H9 (cell line): ENCODE data around the gene LILRA5. TPM values are rescaled to one million over a fixed set of nuclear protein-coding genes. Genes with fewer than 3 reads are reported as not detected.

Source experiments
- DNase-seq: peaks from one replicate; pipeline ENCODE4 v3.0.0-alpha.2; 2017
- H2AFZ ChIP-seq: one replicate; pipeline ENCODE4 v1.6.1; 2013; ENCODE audit warnings: mild to moderate bottlenecking, low read length, control low read depth, moderate library complexity
- H2AK5ac ChIP-seq: 2 replicates; pipeline ENCODE4 v1.6.1; 2013; ENCODE audit warnings: low read length, control low read depth, mixed read lengths; ENCODE audit not compliant: insufficient read length
- H2BK120ac ChIP-seq: one replicate; pipeline ENCODE4 v1.6.1; 2013; ENCODE audit warnings: low read depth, mild to moderate bottlenecking, low read length, control low read depth, inconsistent platforms; ENCODE audit not compliant: poor library complexity, severe bottlenecking
- H2BK12ac ChIP-seq: 2 replicates; pipeline ENCODE4 v1.6.1; 2013; ENCODE audit warnings: low read length, control low read depth, mixed read lengths, low read depth; ENCODE audit not compliant: insufficient read length
- H2BK15ac ChIP-seq: 2 replicates; pipeline ENCODE4 v1.6.1; 2013; ENCODE audit warnings: low read depth, low read length, control low read depth
- H2BK20ac ChIP-seq: one replicate; pipeline ENCODE4 v1.6.1; 2013; ENCODE audit warnings: low read depth, mild to moderate bottlenecking, low read length, control low read depth, inconsistent platforms; ENCODE audit not compliant: poor library complexity, severe bottlenecking
- H2BK5ac ChIP-seq: 2 replicates; pipeline ENCODE4 v1.6.1; 2013; ENCODE audit warnings: low read length, control low read depth, mixed read lengths; ENCODE audit not compliant: insufficient read length
- H3K14ac ChIP-seq: 2 replicates; pipeline ENCODE4 v1.6.1; 2013; ENCODE audit warnings: low read length, control low read depth; ENCODE audit not compliant: insufficient read depth
- H3K18ac ChIP-seq: 2 replicates; pipeline ENCODE4 v1.6.1; 2013; ENCODE audit warnings: low read depth, mild to moderate bottlenecking, mixed read lengths, low read length, control low read depth; ENCODE audit not compliant: insufficient read length
- H3K23ac ChIP-seq: 2 replicates; pipeline ENCODE4 v1.6.1; 2013; ENCODE audit warnings: low read length, control low read depth, mixed read lengths, low read depth; ENCODE audit not compliant: insufficient read length
- H3K23me2 ChIP-seq: 2 replicates; pipeline ENCODE4 v1.6.1; 2013; ENCODE audit warnings: low read depth, mild to moderate bottlenecking, mixed read lengths, low read length, control low read depth; ENCODE audit not compliant: insufficient read length, poor library complexity, severe bottlenecking
- H3K27ac ChIP-seq: 2 replicates; pipeline ENCODE4 v1.5.1; 2013; ENCODE audit warnings: low read length, control low read depth, mixed read lengths, low read depth; ENCODE audit not compliant: insufficient read length
- H3K27me3 ChIP-seq: 2 replicates; pipeline ENCODE4 v1.6.1; 2013; ENCODE audit warnings: low read length, control low read depth, inconsistent platforms; ENCODE audit not compliant: insufficient read depth
- H3K4ac ChIP-seq: 2 replicates; pipeline ENCODE4 v1.6.1; 2013; ENCODE audit warnings: low read depth, mild to moderate bottlenecking, control low read depth, inconsistent platforms, low read length, moderate library complexity
- H3K4me1 ChIP-seq: 2 replicates; pipeline ENCODE4 v1.6.1; 2013; ENCODE audit warnings: low read length, control low read depth, inconsistent platforms; ENCODE audit not compliant: insufficient read depth
- H3K4me2 ChIP-seq: 2 replicates; pipeline ENCODE4 v1.6.1; 2013; ENCODE audit warnings: low read length, control low read depth, mixed read lengths; ENCODE audit not compliant: insufficient read length, insufficient read depth
- H3K56ac ChIP-seq: 2 replicates; pipeline ENCODE4 v1.6.1; 2013; ENCODE audit warnings: low read depth, mild to moderate bottlenecking, mixed read lengths, low read length, control low read depth; ENCODE audit not compliant: insufficient read length
- H3K79me1 ChIP-seq: 2 replicates; pipeline ENCODE4 v1.6.1; 2013; ENCODE audit warnings: low read depth, mild to moderate bottlenecking, moderate library complexity, low read length, control low read depth, inconsistent platforms; ENCODE audit not compliant: insufficient read depth, poor library complexity, severe bottlenecking
- H3K79me2 ChIP-seq: 2 replicates; pipeline ENCODE4 v1.6.1; 2013; ENCODE audit warnings: low read length, control low read depth, inconsistent platforms; ENCODE audit not compliant: insufficient read depth
- H3K9ac ChIP-seq: 2 replicates; pipeline ENCODE4 v1.6.1; 2013; ENCODE audit warnings: low read length, control low read depth, mixed read lengths; ENCODE audit not compliant: insufficient read length; ENCODE audit errors: extremely low read depth
- H3K9me3 ChIP-seq: one replicate; pipeline ENCODE4 v1.6.1; 2013; ENCODE audit warnings: low read depth, low read length, inconsistent platforms; ENCODE audit not compliant: control insufficient read depth
- H3T11ph ChIP-seq: one replicate; pipeline ENCODE4 v1.6.1; 2013; ENCODE audit warnings: mild to moderate bottlenecking, low read length, control low read depth, inconsistent platforms
- H4K20me1 ChIP-seq: one replicate; pipeline ENCODE4 v1.6.1; 2013; ENCODE audit not compliant: control insufficient read depth, insufficient read length, insufficient read depth
- H4K5ac ChIP-seq: 2 replicates; pipeline ENCODE4 v1.6.1; 2013; ENCODE audit warnings: low read depth, mild to moderate bottlenecking, mixed read lengths, low read length, control low read depth; ENCODE audit not compliant: insufficient read length
- H4K8ac ChIP-seq: replicated peaks from 2 replicates; pipeline ENCODE4 v1.6.1; 2013; ENCODE audit warnings: low read length, control low read depth, mixed read lengths, low read depth; ENCODE audit not compliant: insufficient read length
- H4K91ac ChIP-seq: 2 replicates; pipeline ENCODE4 v1.6.1; 2013; ENCODE audit warnings: low read depth, mild to moderate bottlenecking, moderate library complexity, mixed read lengths, low read length, control low read depth; ENCODE audit not compliant: insufficient read length
- H3K27ac Mint-ChIP-seq, 3 experiments: 2 replicates in 2 of 3; 3 replicates in 1 of 3; pipeline ENCODE4 v1.8.0; 2020 to 2021; ENCODE audit warnings: mixed read lengths in 3 of 3, mild to moderate bottlenecking in 1 of 3, moderate library complexity in 1 of 3
- H3K27me3 Mint-ChIP-seq: 2 replicates; pipeline ENCODE4 v1.8.0; 2021; ENCODE audit warnings: low read depth, mild to moderate bottlenecking, moderate library complexity, mixed read lengths
- H3K36me3 Mint-ChIP-seq, 3 experiments: 2 replicates in 2 of 3; 3 replicates in 1 of 3; pipeline ENCODE4 v1.8.0; 2020 to 2021; ENCODE audit warnings: low read depth in 3 of 3, mixed read lengths in 3 of 3; ENCODE audit not compliant: insufficient read depth in 1 of 3
- H3K4me1 Mint-ChIP-seq, 2 experiments: 2 replicates each; pipeline ENCODE4 v1.8.0; 2020; ENCODE audit warnings: mixed read lengths in 2 of 2
- H3K4me3 Mint-ChIP-seq, 2 experiments: 2 replicates in 1 of 2; 3 replicates in 1 of 2; pipeline ENCODE4 v1.8.0; 2020 to 2021; ENCODE audit warnings: mild to moderate bottlenecking in 2 of 2, mixed read lengths in 2 of 2, moderate library complexity in 1 of 2
- H3K9me3 Mint-ChIP-seq, 2 experiments: 2 replicates in 1 of 2; 3 replicates in 1 of 2; pipeline ENCODE4 v1.8.0; 2020; ENCODE audit warnings: mild to moderate bottlenecking in 2 of 2, mixed read lengths in 2 of 2, moderate library complexity in 1 of 2
- WGBS: extraction: QIAGEN DNeasy Blood & Tissue Kit; methylation state at CpG from one replicate; pipeline ENCODE4 v1.1.7; 2013; ENCODE audit warnings: missing lambda C conversion rate, low lambda C conversion rate, mixed read lengths; ENCODE audit not compliant: insufficient read length; ENCODE audit errors: extremely low coverage; 5-methylcytosine and 5-hydroxymethylcytosine counted together
- total RNA-seq: library from RNA; stranded (reverse); gene quantifications from 2 replicates; pipeline ENCODE4 v1.2.1, GENCODE V29; 2021
- TF ChIP-seq, protein P1 (sequence below): fragments of 200-600 bp; sonication (generic); conservative IDR thresholded peaks from 3 replicates; pipeline ENCODE4 v1.8.0; 2021; ENCODE audit warnings: antibody characterized with exemption, mild to moderate bottlenecking

The LILRA5 gene
- total RNA-seq, 1 experiment from 2014 or later: not detected

DNA sequence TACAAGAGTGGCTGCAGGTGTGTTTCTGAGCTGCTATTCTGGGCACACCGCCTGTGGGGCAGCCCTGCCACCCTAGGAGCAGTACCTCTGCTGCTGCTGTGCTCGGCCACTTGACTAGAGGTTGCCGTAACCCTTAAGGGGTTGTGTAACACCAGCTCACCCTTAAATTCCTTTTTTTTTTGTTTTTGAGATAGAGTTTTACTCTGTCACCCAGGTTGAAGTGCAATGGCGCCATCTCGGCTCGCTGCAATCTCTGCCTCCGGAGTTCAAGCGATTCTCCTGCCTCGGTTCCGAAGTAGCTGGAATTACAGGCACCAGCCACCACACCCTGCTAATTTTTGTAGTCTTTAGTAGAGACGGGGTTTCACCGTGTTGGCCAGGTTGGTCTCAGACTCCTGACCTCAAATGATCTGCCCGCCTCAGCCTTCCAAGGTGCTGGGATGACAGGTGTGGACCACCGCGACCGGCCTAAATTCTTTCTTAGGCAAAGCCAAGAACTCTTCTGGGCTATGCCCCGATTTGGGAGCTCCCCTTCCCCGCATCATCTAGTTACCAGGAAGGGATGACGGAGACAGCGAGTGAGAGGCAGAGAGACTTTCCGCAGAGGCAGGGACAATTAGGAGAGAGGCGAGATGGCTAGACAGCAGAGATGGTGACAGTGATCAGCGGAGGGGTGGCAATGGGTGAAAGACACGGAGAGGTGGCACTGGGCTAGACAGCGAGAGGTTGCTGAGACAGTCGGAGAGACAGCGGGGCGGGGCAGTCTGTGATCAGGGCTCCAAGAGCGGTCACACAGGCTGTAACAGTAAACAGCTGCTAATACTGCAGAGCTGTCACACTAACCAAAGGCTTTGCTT is 4.4 kb upstream of the LILRA5 start:
- Mint-ChIP-seq H3K27me3 (peaks cover 37% of the 10 kb centered on the region), H3K4me1 (no peaks in the 10 kb centered on the region)
- TF ChIP-seq, protein P1, sequence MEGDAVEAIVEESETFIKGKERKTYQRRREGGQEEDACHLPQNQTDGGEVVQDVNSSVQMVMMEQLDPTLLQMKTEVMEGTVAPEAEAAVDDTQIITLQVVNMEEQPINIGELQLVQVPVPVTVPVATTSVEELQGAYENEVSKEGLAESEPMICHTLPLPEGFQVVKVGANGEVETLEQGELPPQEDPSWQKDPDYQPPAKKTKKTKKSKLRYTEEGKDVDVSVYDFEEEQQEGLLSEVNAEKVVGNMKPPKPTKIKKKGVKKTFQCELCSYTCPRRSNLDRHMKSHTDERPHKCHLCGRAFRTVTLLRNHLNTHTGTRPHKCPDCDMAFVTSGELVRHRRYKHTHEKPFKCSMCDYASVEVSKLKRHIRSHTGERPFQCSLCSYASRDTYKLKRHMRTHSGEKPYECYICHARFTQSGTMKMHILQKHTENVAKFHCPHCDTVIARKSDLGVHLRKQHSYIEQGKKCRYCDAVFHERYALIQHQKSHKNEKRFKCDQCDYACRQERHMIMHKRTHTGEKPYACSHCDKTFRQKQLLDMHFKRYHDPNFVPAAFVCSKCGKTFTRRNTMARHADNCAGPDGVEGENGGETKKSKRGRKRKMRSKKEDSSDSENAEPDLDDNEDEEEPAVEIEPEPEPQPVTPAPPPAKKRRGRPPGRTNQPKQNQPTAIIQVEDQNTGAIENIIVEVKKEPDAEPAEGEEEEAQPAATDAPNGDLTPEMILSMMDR: no peak

More for the DNA sequence above, 4.4 kb upstream of the LILRA5 start:
- no peak overlapping the region for H2BK15ac ChIP-seq
- H3K23me2 ChIP-seq: no peaks in the 10 kb centered on the region
- no peak overlapping the region for H3K27ac Mint-ChIP-seq
- H2BK5ac ChIP-seq: no peak overlapping the region
- no peaks in the 10 kb centered on the region for H3K4me1 ChIP-seq
- no peaks in the 10 kb centered on the region for H3K79me1 ChIP-seq
- H3K14ac ChIP-seq: no peak overlapping the region
- H2BK20ac ChIP-seq: no peak overlapping the region
- no peak overlapping the region for H3T11ph ChIP-seq
- H3K18ac ChIP-seq: no peak overlapping the region
- H2AFZ ChIP-seq: no peak overlapping the region
- no peak overlapping the region for H2BK120ac ChIP-seq
- H3K9me3 ChIP-seq: peaks cover 4% of the 10 kb centered on the region
- DNase-seq: no peak
- H3K9me3 Mint-ChIP-seq: peaks cover 34 to 83% of the 10 kb centered on the region in 2 experiments
- H3K56ac ChIP-seq: no peak overlapping the region
- no peaks in the 10 kb centered on the region for H4K20me1 ChIP-seq
- no peak overlapping the region for H3K27ac ChIP-seq
- no peaks in the 10 kb centered on the region for H3K79me2 ChIP-seq
- H3K4ac ChIP-seq: no peak overlapping the region
- H4K8ac ChIP-seq: no peak overlapping the region
- H2AK5ac ChIP-seq: no peak overlapping the region
- H4K5ac ChIP-seq: no peak overlapping the region
- WGBS: no CpG with 5 or more reads among the region's 29 CpGs
- H3K4me3 Mint-ChIP-seq: no peak overlapping the region
- H4K91ac ChIP-seq: no peak overlapping the region
- no peak overlapping the region for H2BK12ac ChIP-seq
- H3K27me3 ChIP-seq: no peaks in the 10 kb centered on the region
- H3K9ac ChIP-seq: no peak overlapping the region
- no peak overlapping the region for H3K23ac ChIP-seq
- no peak overlapping the region for H3K4me2 ChIP-seq
- peaks cover 6 to 19% (median 15%) of the 10 kb centered on the region in 3 experiments for H3K36me3 Mint-ChIP-seq
